GM21367 (cell line): ENCODE measurements around the gene STARD3.
"Not testable (repeated sequence)": the region's sequence is repeated elsewhere in the genome, so short reads cannot be mapped to it uniquely, and the experiment has no call there.

Source experiments
- ATAC-seq: cut with Tn5 transposase; IDR thresholded peaks from one replicate; pipeline ENCODE4 v1.9.1; 2021; ENCODE audit not compliant: unreplicated experiment

Gene STARD3

DNA sequence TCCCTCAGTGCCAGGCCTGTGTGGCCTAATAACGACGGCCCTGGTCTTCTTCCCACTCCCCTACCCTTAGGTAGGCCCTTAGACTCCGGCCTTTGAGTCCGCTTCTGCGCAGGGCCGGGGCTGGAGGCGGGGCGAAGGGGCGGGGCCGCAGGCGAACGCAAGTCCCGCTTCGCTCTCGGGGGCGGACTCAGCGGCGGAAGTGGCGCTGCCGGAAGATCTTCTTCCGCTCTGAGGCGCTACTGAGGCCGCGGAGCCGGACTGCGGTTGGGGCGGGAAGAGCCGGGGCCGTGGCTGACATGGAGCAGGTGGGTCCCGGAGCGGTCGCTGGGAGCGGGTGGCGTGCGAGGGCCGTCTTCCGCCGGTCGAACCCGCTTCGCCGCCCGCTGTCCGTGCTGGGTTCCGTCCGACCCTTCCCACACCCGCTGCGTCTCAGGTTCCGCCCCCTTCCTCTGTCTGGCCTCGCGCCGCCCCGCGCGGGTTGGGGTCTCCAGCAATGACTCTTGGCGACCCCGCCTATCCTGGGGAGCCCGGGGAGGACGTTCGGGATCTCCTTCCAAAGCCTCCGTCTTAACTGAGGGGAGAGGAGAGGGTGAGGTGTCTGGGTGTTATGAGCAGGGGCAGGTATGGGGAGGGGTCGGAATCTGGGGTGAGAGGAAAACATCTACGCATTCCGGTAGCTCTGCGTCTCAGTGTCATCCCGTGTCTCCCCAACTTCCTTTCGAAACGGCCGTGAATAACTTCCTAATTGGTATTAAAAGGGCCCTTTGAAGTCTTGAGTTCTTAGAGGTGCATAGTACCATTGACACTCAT, at the start of gene STARD3:
TSS of gene STARD3 (plus strand) at position 218 of the 810 bp plus-strand sequence. CDS start 16,388 bp downstream, outside the sequence.
- peak; percentile 74 for ATAC-seq

DNA sequence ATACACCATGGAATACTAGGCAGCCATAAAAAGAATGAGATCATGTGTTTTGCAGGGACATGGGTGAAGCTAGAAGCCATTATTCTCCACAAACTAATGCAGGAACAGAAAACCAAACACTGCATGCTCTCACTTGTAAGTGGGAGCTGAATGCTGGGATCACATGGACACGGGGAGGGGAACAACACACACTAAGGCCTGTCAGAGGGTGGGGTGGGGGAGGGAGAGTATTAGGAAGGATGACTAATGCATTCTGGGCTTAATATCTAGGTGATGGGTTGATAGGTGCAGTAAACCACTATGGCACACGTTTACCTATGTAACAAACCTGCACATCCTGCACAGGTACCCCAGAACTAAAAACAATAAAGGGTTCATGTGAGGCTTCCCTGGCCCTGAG, 46.8 kb upstream of the STARD3 start:
- not testable (repeated sequence) for ATAC-seq

DNA sequence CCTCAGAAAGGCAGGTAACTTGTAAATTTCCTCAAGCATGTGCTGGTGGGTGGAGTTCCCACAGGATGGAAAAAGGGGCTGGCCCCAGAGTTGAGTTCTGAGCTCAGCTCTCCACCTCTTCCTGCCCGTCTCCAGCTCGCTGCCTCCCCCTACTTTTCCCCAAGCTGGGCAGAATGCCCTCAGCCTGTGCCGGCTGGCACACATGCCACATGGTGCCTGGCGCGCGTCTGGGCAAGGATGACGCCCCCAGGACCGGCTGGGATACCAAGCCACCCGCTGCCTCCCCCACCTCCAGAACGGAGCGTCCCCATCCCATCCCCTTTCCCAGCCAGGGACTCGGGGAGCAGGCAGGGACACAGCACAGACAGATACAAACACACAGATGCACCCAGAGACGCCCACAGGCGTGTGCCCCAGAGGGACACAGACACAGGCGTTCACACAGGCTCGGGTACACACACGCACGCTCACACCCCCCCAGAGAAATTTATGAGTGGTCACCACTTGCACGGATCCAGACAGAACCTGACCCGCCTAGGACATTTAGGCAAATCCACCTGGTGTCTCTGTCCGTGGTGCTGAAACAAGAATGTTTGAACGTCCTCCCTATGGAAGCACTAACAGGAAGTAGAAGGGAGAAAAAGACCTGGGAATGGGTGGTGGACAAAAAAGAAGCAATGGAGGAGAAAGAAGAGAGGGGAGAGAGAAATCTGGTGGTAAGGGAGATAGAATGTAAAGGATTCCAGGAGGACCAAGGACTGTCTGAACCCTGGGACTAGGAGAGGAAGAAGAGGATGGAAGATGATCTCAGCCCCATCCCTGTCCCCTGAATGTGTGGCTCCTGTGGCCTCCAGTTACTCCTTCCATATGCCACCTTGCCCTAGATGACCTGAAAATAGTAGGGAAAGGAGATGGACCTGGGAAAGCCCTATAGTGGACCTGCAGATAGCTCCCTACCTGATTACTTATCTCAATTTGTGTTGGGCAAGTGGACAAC, 44.7 kb upstream of the STARD3 start:
- no peak for ATAC-seq

DNA sequence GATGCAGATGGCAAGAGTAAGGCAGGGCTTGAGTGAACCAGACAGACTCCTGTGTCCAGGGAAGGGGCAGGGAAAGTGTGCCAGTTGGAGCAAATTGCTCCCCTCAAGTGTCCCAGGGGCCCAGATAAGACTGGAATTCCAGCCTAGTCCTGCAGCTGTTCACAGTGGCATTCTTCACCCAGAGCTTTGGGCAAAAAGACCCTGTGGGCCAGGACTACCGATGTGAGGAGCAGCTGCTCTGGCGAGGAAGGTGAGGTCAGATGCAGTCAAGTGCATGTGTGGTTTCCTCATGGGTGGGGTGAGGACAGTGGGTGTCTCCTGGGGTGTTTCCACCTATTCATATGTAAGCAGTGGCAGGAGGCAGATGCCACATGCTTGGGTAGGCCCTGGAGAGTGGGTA, 43.6 kb upstream of the STARD3 start:
- ATAC-seq, result no peak

DNA sequence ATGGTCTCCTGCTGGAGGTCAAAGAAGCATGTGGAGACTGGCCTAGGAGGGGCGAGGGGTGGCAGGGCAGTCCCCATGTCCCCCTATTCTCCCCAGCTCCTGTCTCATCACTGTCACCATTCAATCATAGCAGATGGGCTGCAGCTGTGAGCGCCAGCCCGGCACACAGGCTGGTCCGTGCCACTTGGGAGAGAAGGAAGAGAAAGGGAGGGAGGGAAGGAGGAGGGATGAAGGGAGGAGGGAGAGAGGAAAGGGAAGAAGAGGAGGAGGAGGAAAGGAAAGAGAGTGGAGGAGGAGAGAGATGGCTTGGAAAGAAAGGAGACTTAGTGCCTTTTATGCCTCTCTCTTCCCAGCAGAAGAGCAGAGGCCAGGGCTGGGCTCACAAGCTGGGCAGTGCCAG, 41.6 kb upstream of the STARD3 start:
- no peak for ATAC-seq

GRCh38 chr17:39595928-39596510, 40.9 kb upstream of the STARD3 start:
- no peak for ATAC-seq

DNA sequence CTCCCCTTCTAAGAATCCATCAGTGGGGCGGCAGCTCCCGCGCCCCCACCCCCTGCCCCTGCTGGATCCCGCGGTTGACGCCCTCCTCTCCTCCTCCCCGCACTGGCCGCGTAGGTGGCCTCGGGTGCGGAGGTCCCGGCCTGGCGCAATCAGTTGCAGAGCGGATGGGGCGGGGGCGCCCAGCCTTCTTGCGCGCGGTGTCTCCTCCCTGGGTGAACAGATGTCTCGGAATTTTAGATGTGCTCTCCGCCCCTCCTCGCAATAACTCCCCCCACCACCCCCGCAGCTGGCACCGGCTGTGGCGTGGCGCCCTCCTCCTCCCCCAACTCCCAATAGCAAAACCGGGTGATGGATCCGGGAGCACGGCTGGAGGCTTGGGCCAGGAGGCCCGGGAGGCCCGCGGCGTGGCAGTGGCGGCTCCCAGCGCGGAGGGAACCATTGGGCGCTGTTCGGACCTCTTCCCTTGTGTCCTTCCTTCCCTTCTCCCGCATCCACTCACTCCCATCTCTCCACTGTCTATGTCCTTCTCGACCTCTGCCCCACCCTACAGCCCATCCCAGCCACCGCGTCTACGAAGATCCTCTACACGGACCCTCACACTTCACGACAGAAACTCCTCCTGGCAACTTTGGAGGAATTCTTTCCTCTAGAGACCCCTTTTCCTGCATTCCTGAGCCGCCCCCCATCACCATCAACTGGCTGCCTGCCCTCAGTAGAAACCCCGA, 40.2 kb upstream of the STARD3 start:
- no peak for ATAC-seq

DNA sequence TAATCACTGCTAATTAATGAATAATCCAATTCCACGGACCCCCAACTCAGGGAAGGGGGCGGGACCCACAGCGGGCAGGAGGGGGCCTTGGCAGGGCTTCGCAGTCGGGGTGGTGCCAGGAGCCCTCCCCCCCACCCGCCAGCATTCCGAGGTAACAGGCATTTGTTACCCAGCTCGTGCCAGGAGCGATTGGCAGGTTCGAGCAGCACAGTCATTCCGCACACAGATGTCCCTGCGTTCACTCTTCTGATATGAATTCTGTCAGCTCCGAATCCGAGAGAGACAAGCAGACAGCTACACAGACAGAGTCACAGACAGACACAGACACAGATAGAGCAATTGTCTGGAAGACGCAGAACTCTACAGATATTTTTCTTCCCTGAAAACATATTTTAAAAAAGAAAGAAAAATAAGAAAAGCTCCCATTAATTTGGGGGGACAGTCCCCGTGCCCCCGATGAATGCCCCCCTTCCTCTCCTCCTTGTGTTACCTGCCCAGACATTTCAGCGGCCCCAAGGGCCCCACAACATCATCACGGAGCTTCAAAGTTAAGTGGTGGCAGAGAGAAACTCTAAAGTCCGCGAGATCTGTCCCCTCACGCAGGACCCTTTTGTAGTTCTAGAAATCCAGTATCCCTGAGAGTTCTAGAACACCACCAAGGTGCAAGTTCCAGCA, 39.4 kb upstream of the STARD3 start:
- no peak for ATAC-seq

GRCh38 chr17:39598047-39598481, 38.9 kb upstream of the STARD3 start:
- no peak for ATAC-seq

DNA sequence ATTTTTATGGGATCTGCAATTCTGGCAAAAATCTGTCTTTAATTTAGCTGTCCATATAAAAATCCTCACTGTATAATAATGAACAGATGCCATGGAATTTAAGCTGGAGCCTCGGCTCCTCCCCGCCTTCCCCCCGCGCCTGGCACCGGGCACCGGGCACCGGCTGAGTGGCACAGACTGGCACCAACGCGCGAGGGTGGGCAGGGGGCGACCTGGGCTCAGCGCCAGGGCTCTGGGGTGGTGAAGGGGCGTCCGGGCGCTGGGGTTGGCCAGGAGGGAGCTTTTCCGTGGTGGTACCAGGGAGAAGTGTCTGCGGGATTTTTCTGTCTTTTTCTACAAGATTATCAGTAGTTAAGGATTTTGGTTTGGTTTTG, 38.3 kb upstream of the STARD3 start:
- ATAC-seq, result no peak

DNA sequence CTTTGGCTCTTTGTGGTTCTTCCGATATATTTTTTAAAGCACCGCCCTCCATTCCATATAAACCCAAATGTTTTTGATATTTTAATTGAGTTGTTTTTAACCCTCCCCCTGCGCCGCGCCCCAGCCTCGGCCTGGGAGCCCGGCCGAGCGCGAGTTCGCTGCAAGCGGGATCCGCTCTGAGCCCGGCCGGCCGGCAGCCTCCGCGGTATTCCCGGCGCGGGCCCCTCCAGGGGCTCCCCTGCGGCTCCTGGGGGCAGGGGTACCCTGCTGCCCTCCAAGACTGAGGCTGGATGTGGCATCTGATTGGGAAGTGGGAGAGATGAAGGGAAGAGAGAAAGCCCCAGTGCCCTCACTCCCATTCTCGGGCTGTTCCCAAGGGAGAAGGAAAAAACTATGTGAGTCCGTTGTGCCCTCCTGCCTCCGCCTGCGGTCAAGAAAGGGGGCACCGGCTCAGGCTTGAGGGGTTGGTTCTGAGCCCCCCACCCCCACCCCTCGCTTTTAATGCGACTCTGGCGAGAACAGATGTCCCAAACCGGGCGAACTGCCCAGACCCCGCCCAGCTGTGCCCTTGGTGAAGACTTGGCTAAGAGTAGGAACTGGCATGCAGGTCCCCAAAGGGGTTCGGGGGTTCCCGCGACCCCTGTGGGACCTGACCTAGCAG, 37.8 kb upstream of the STARD3 start:
- no peak for ATAC-seq

DNA sequence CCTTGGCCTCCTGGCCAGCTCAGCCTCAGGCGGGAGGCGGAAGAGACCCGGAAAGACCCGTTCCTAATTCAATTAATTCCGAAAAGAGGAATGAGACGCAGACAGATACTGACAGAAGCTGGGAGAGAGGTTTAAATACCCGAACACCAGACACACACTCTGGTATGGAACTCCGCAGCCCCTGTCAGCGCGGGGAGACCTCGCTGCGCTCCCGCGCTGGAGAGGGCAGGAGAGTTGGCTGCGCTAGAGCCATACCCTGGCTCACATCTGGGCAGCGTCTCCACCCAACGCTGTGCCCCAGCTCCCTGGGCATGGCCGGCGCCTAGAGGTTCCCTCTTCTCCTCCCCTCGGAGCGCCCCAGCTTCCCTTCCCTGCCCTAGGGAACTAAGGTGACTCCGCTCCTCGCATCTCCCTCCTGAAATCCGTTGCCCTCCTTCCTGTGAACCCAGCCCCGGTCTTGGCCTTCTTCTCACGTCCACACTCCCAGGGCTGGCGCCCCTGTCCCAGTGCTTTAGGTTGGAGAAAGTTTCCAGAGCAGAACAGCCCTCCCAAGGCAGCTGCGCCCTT, 37.2 kb upstream of the STARD3 start:
- no peak for ATAC-seq

DNA sequence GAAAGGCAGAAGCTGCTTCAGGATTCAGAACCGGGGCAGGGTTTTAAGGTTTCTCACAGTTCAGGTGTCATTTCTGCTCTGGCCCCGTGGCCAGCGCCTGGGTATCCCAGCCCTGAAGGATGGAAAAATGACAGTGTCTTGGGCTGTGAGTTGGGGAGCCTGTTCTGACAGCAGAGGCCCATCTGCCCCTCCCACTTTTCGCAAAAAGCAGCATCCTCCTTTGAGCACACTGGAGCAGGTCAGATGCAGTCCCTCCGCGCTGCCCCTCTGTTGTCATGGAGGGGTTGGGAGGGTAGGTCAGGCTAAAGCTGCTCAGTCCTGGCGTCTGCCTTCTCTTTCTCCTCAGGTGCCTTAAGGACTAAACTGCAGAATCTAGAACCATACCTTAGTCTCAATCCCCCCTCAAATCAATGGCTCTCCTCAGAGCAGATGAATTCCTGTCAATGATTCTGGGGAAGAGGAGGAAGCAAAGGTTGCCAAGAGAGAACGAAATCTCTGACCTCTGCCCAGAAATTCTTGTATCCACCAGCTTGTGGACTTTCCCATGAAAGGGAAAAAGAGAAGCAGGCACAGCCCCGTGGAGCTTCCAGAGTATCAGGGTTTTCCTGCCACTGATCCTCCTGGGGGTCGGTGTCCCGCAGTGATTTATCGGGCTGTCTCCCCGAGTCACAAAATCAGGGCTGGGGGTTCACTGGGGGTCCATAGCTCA, 36.5 kb upstream of the STARD3 start:
- ATAC-seq, result no peak

- no peak for ATAC-seq
These were observed 35.8 kb upstream of the STARD3 start for GRCh38 chr17:39600997-39601597.

GRCh38 chr17:39601758-39602532, 35.0 kb upstream of the STARD3 start:
- no peak for ATAC-seq

- ATAC-seq, result no peak
These were observed 34.2 kb upstream of the STARD3 start for GRCh38 chr17:39602533-39603303.
